Skeletal muscle tissue (tissue), 4 donors: ENCODE measurements around the gene ARHGEF26. TPM values are rescaled to one million over a fixed set of nuclear protein-coding genes. Genes with fewer than 3 reads are reported as not detected.

Experiments used
- H3K27ac ChIP-seq: one replicate; pipeline ENCODE4 v1.7.0; 2013; ENCODE audit warnings: mild to moderate bottlenecking, low read depth, low read length, inconsistent platforms
- H3K27me3 ChIP-seq, 3 donors: one replicate each; pipeline ENCODE4 v1.7.0; 2013; ENCODE audit warnings: low read length in 3 of 3; ENCODE audit not compliant: control insufficient read depth in 3 of 3, insufficient read depth in 3 of 3
- H3K36me3 ChIP-seq, 3 donors: one replicate each; pipeline ENCODE4 v1.7.0; 2013; ENCODE audit warnings: low read length in 3 of 3; ENCODE audit not compliant: control insufficient read depth in 3 of 3, insufficient read depth in 3 of 3
- H3K4me1 ChIP-seq, 3 donors: one replicate each; pipeline ENCODE4 v1.7.0; 2013; ENCODE audit warnings: low read length in 3 of 3, mild to moderate bottlenecking in 3 of 3; ENCODE audit not compliant: control insufficient read depth in 3 of 3, insufficient read depth in 3 of 3
- H3K4me3 ChIP-seq, 3 donors: one replicate each; pipeline ENCODE4 v1.7.0; 2013; ENCODE audit warnings: low read length in 3 of 3
- H3K9ac ChIP-seq, 3 donors: one replicate each; pipeline ENCODE4 v1.7.0; 2013; ENCODE audit warnings: low read length in 3 of 3, mild to moderate bottlenecking in 3 of 3, moderate library complexity in 2 of 3, low read depth in 1 of 3
- H3K9me3 ChIP-seq, 3 donors: one replicate each; pipeline ENCODE4 v1.7.0; 2013; ENCODE audit warnings: low read length in 3 of 3; ENCODE audit not compliant: control insufficient read depth in 3 of 3
- total RNA-seq: library from RNA; depleted of rRNA; stranded (reverse); fragments of >200 nt; gene quantifications from one replicate; pipeline ENCODE4 v1.2.3, GENCODE V29; 2014
- donor health status: Osteomylitis.

Gene ARHGEF26
- total RNA-seq, 1 donor from 2014 or later: 7.3 TPM

- Histone ChIP-seq H3K27ac (no peak overlapping the region), H3K4me3 (no peak overlapping the region), H3K9me3 (no peaks in the 10 kb centered on the region), H3K36me3 (no peaks in the 10 kb centered on the region), H3K4me1 (no peaks in the 10 kb centered on the region), H3K27me3 (no peaks in the 10 kb centered on the region), H3K9ac (no peak overlapping the region)
These were observed 71.0 kb downstream of the ARHGEF26 start for GRCh38 chr3:154192225-154192624.

- Histone ChIP-seq H3K36me3 (no peaks in the 10 kb centered on the region), H3K9ac (no peak overlapping the region), H3K27me3 (no peaks in the 10 kb centered on the region), H3K9me3 (no peaks in the 10 kb centered on the region), H3K27ac (no peak overlapping the region), H3K4me3 (no peak overlapping the region), H3K4me1 (no peaks in the 10 kb centered on the region)
These were observed 71.9 kb downstream of the ARHGEF26 start for GRCh38 chr3:154193000-154193615.

GRCh38 chr3:154194877-154195276 is 73.7 kb downstream of the ARHGEF26 start:
- Histone ChIP-seq H3K9me3 (no peaks in the 10 kb centered on the region), H3K9ac (no peak overlapping the region), H3K4me3 (no peak overlapping the region), H3K36me3 (no peaks in the 10 kb centered on the region), H3K27me3 (no peaks in the 10 kb centered on the region), H3K27ac (no peak overlapping the region), H3K4me1 (no peaks in the 10 kb centered on the region)

- no peak overlapping the region for H3K27ac ChIP-seq
- H3K4me3 ChIP-seq: no peak overlapping the region
- H3K4me1 ChIP-seq: no peaks in the 10 kb centered on the region
- no peaks in the 10 kb centered on the region for H3K36me3 ChIP-seq
- no peaks in the 10 kb centered on the region for H3K9me3 ChIP-seq
- H3K27me3 ChIP-seq: no peaks in the 10 kb centered on the region
- H3K9ac ChIP-seq: no peak overlapping the region
These were observed 74.6 kb downstream of the ARHGEF26 start for GRCh38 chr3:154195620-154196356.

- Histone ChIP-seq H3K9ac (no peak overlapping the region), H3K27me3 (no peaks in the 10 kb centered on the region), H3K27ac (no peak overlapping the region), H3K9me3 (no peaks in the 10 kb centered on the region), H3K36me3 (no peaks in the 10 kb centered on the region), H3K4me1 (no peaks in the 10 kb centered on the region), H3K4me3 (no peak overlapping the region)
These were observed 76.6 kb downstream of the ARHGEF26 start for GRCh38 chr3:154197751-154198150.

- Histone ChIP-seq H3K9ac (no peak overlapping the region), H3K27ac (no peak overlapping the region), H3K4me1 (no peaks in the 10 kb centered on the region), H3K36me3 (no peaks in the 10 kb centered on the region), H3K9me3 (peaks cover 0 to 5% (median 0%) of the 10 kb centered on the region in 3 donors), H3K4me3 (no peak overlapping the region), H3K27me3 (no peaks in the 10 kb centered on the region)
These were observed 88.3 kb downstream of the ARHGEF26 start for GRCh38 chr3:154209499-154209898.

- H3K4me3 ChIP-seq: no peak overlapping the region
- no peaks in the 10 kb centered on the region for H3K36me3 ChIP-seq
- H3K27me3 ChIP-seq: no peaks in the 10 kb centered on the region
- H3K9ac ChIP-seq: no peak overlapping the region
- H3K4me1 ChIP-seq: no peaks in the 10 kb centered on the region
- no peak overlapping the region for H3K27ac ChIP-seq
- H3K9me3 ChIP-seq: peaks cover 0 to 5% (median 0%) of the 10 kb centered on the region in 3 donors
These were observed 89.8 kb downstream of the ARHGEF26 start for GRCh38 chr3:154210986-154211385.

GRCh38 chr3:154214306-154214705 is 93.1 kb downstream of the ARHGEF26 start:
- no peak overlapping the region for H3K9ac ChIP-seq
- no peaks in the 10 kb centered on the region for H3K4me1 ChIP-seq
- H3K9me3 ChIP-seq: no peaks in the 10 kb centered on the region
- H3K36me3 ChIP-seq: no peaks in the 10 kb centered on the region
- H3K27me3 ChIP-seq: no peaks in the 10 kb centered on the region
- no peak overlapping the region for H3K4me3 ChIP-seq
- H3K27ac ChIP-seq: no peak overlapping the region

GRCh38 chr3:154217671-154218070 is 96.5 kb downstream of the ARHGEF26 start:
- Histone ChIP-seq H3K27ac (no peak overlapping the region), H3K4me1 (no peaks in the 10 kb centered on the region), H3K9ac (no peak overlapping the region), H3K9me3 (no peaks in the 10 kb centered on the region), H3K27me3 (no peaks in the 10 kb centered on the region), H3K36me3 (no peaks in the 10 kb centered on the region), H3K4me3 (no peak overlapping the region)

- Histone ChIP-seq H3K9ac (no peak overlapping the region), H3K4me3 (no peak overlapping the region), H3K36me3 (no peaks in the 10 kb centered on the region), H3K4me1 (no peaks in the 10 kb centered on the region), H3K9me3 (no peaks in the 10 kb centered on the region), H3K27me3 (no peaks in the 10 kb centered on the region), H3K27ac (no peak overlapping the region)
These were observed 97.5 kb downstream of the ARHGEF26 start for GRCh38 chr3:154218728-154219127.
